Measurements from ENCODE around the gene RALA.

DNA sequence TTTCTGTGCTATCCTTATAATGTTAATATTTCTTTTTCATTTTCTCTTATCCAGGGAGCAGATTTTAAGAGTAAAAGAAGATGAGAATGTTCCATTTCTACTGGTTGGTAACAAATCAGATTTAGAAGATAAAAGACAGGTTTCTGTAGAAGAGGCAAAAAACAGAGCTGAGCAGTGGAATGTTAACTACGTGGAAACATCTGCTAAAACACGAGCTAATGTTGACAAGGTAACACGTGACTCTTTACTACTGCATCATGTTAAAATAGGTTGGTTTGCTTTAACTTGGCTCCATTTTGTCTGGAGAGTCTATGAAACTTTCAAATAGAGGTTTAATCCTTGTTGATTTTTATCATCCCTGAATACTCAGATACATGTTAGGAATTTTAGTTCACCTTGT, 73.3 kb downstream of the RALA start:
- TF ChIP-seq, protein P1, sequence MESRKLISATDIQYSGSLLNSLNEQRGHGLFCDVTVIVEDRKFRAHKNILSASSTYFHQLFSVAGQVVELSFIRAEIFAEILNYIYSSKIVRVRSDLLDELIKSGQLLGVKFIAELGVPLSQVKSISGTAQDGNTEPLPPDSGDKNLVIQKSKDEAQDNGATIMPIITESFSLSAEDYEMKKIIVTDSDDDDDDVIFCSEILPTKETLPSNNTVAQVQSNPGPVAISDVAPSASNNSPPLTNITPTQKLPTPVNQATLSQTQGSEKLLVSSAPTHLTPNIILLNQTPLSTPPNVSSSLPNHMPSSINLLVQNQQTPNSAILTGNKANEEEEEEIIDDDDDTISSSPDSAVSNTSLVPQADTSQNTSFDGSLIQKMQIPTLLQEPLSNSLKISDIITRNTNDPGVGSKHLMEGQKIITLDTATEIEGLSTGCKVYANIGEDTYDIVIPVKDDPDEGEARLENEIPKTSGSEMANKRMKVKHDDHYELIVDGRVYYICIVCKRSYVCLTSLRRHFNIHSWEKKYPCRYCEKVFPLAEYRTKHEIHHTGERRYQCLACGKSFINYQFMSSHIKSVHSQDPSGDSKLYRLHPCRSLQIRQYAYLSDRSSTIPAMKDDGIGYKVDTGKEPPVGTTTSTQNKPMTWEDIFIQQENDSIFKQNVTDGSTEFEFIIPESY (IDR thresholded peaks at IDR 0.05) = no peak
- TF ChIP-seq, protein P2, sequence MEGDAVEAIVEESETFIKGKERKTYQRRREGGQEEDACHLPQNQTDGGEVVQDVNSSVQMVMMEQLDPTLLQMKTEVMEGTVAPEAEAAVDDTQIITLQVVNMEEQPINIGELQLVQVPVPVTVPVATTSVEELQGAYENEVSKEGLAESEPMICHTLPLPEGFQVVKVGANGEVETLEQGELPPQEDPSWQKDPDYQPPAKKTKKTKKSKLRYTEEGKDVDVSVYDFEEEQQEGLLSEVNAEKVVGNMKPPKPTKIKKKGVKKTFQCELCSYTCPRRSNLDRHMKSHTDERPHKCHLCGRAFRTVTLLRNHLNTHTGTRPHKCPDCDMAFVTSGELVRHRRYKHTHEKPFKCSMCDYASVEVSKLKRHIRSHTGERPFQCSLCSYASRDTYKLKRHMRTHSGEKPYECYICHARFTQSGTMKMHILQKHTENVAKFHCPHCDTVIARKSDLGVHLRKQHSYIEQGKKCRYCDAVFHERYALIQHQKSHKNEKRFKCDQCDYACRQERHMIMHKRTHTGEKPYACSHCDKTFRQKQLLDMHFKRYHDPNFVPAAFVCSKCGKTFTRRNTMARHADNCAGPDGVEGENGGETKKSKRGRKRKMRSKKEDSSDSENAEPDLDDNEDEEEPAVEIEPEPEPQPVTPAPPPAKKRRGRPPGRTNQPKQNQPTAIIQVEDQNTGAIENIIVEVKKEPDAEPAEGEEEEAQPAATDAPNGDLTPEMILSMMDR (IDR thresholded peaks at IDR 0.05; ENCODE audit: low read depth, low read length, missing input control) = no peak
- TF ChIP-seq, protein P3, sequence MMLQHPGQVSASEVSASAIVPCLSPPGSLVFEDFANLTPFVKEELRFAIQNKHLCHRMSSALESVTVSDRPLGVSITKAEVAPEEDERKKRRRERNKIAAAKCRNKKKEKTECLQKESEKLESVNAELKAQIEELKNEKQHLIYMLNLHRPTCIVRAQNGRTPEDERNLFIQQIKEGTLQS (IDR thresholded peaks at IDR 0.05) = no peak
- no peak for TF ChIP-seq GABPA (IDR thresholded peaks at IDR 0.05 in 1 of 2, conservative IDR thresholded peaks at IDR 0.05 in 1 of 2)
- TF ChIP-seq, protein P4, sequence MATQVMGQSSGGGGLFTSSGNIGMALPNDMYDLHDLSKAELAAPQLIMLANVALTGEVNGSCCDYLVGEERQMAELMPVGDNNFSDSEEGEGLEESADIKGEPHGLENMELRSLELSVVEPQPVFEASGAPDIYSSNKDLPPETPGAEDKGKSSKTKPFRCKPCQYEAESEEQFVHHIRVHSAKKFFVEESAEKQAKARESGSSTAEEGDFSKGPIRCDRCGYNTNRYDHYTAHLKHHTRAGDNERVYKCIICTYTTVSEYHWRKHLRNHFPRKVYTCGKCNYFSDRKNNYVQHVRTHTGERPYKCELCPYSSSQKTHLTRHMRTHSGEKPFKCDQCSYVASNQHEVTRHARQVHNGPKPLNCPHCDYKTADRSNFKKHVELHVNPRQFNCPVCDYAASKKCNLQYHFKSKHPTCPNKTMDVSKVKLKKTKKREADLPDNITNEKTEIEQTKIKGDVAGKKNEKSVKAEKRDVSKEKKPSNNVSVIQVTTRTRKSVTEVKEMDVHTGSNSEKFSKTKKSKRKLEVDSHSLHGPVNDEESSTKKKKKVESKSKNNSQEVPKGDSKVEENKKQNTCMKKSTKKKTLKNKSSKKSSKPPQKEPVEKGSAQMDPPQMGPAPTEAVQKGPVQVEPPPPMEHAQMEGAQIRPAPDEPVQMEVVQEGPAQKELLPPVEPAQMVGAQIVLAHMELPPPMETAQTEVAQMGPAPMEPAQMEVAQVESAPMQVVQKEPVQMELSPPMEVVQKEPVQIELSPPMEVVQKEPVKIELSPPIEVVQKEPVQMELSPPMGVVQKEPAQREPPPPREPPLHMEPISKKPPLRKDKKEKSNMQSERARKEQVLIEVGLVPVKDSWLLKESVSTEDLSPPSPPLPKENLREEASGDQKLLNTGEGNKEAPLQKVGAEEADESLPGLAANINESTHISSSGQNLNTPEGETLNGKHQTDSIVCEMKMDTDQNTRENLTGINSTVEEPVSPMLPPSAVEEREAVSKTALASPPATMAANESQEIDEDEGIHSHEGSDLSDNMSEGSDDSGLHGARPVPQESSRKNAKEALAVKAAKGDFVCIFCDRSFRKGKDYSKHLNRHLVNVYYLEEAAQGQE (IDR thresholded peaks at IDR 0.05) = no peak

Data from liver (tissue), 3 donors.